Measurements from ENCODE around the gene AGBL5. TPM values are rescaled to one million over a fixed set of nuclear protein-coding genes. Genes with fewer than 3 reads are reported as not detected.

The AGBL5 gene
- polyA plus RNA-seq, 1 donor (not counting 4 experiments of a cell fraction or from before 2014, with no cell fraction given): 25.5 TPM

DNA sequence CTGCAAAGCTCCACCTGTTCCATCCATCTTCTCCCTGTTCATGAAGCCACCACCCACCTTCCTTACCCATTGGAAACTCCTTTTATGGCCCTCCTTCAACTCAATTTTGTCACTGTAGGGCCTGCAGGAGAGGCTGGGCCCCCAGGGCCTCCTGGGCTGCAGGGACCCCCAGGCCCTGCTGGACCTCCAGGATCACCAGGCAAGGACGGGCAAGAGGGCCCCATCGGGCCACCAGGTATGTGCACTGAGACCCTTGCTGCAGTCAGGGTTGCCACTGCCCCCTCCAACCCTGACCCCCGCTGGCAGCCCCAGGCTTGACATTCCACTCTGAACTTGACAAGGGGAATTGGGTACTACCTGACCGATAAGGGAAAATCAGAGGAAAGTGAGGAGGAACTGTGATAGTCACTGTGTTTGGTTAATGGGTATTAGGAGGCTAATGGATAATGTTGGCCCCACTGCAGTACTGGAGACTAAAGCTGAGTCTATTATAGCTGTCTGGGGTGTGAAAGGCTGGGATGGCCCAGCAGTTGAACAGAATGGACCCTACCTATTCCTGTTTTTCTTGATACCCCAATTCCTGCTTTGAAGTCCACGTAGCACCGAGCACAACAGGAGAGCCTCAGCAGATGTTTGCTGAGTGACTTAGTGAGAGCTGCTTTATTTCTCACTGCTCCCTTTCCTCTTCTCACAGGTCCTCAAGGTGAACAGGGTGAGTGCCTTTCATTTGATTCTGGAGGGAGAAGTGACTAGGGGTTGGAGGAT lies 33.0 kb downstream of the AGBL5 start:
- Histone ChIP-seq H3K9ac (ENCODE audit: control insufficient read depth, extremely low read depth, insufficient read depth, low read length) (no peak overlapping the region), H3K27me3 (ENCODE audit: control insufficient read depth, extremely low read depth, insufficient read depth, low read length) (no peaks in the 10 kb centered on the region), H3K79me2 (ENCODE audit: control insufficient read depth, insufficient read depth, low read length) (no peaks in the 10 kb centered on the region), H3K9me3 (ENCODE audit: control insufficient read depth, low read depth, low read length) (no peaks in the 10 kb centered on the region), H3K36me3 (ENCODE audit: control insufficient read depth in 2 of 2, extremely low read depth in 1 of 2, insufficient read depth in 2 of 2, low read length in 2 of 2) (no peaks in the 10 kb centered on the region), H2AFZ (ENCODE audit: control insufficient read depth, low read length) (no peak overlapping the region), H3K4me1 (ENCODE audit: control insufficient read depth, extremely low read depth, insufficient read depth, low read length) (peaks cover 18% of the 10 kb centered on the region), H3K9me1 (ENCODE audit: control insufficient read depth, extremely low read depth, insufficient read depth, low read length) (no peaks in the 10 kb centered on the region), H4K20me1 (ENCODE audit: control insufficient read depth, extremely low read depth, insufficient read depth, low read length) (no peaks in the 10 kb centered on the region), H3K27ac (ENCODE audit: control insufficient read depth, insufficient read depth, low read length) (no peak overlapping the region), H3K4me2 (ENCODE audit: control insufficient read depth, extremely low read depth, insufficient read depth, low read depth, low read length) (no peak overlapping the region), H3K4me3 (ENCODE audit: control insufficient read depth in 2 of 3, extremely low read depth in 1 of 3, insufficient read depth in 2 of 3, low read depth in 1 of 3, low read length in 3 of 3) (no peak overlapping the region)
- TF ChIP-seq EZH2 (IDR thresholded peaks at IDR 0.05; ENCODE audit: low read length): no peak
- TF ChIP-seq, protein P1, sequence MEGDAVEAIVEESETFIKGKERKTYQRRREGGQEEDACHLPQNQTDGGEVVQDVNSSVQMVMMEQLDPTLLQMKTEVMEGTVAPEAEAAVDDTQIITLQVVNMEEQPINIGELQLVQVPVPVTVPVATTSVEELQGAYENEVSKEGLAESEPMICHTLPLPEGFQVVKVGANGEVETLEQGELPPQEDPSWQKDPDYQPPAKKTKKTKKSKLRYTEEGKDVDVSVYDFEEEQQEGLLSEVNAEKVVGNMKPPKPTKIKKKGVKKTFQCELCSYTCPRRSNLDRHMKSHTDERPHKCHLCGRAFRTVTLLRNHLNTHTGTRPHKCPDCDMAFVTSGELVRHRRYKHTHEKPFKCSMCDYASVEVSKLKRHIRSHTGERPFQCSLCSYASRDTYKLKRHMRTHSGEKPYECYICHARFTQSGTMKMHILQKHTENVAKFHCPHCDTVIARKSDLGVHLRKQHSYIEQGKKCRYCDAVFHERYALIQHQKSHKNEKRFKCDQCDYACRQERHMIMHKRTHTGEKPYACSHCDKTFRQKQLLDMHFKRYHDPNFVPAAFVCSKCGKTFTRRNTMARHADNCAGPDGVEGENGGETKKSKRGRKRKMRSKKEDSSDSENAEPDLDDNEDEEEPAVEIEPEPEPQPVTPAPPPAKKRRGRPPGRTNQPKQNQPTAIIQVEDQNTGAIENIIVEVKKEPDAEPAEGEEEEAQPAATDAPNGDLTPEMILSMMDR (optimal IDR thresholded peaks at IDR 0.05 in 1 of 3, IDR thresholded peaks at IDR 0.05 in 1 of 3, conservative IDR thresholded peaks at IDR 0.05 in 1 of 3; ENCODE audit: extremely low read depth in 1 of 3, insufficient read depth in 2 of 3, low read length in 3 of 3): no peak
- no peak for FAIRE-seq
- DNase-seq (ENCODE audit: low read depth, low spot score): no peak
- dilution Hi-C loops (cut with MboI; ENCODE audit: extremely low pct_ligation_motif_present, low sequenced_read_pairs): no loop called here

DNA sequence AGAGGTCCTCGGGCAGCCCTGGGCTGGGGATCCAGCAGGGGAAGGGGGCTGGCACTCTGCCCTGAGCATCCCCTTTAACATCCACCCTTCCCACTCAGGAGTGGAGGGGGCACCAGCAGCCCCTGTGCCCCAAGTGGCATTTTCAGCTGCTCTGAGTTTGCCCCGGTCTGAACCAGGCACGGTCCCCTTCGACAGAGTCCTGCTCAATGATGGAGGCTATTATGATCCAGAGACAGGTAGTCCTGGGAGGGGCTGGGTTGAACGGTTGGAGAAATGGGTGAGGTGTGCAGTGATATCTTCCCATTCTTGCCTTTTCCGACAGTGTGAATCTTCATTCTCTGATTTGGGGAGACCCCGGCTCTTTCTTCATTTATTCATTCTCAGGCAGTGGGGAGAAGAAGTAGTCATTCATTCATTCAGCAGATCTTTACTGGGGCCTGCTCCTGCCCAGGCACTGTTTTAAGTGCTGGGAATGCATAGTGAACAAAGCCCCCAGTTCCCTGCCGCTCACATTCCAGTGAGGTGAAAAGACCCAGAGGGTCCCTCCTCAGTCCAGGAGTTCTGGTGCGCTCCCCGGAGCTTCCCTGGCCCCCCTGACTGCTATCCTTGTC lies 33.7 kb downstream of the AGBL5 start:
- H3K4me3 ChIP-seq (ENCODE audit: control insufficient read depth in 2 of 3, extremely low read depth in 1 of 3, insufficient read depth in 2 of 3, low read depth in 1 of 3, low read length in 3 of 3): peak overlapping the region; percentile 55 to 85 (median 69)
- H3K36me3 ChIP-seq (ENCODE audit: control insufficient read depth in 2 of 2, extremely low read depth in 1 of 2, insufficient read depth in 2 of 2, low read length in 2 of 2): no peaks in the 10 kb centered on the region
- H2AFZ ChIP-seq (ENCODE audit: control insufficient read depth, low read length): peak overlapping the region; percentile 65
- DNase-seq (ENCODE audit: low read depth, low spot score) (no peak), FAIRE-seq (no peak)
- H4K20me1 ChIP-seq (ENCODE audit: control insufficient read depth, extremely low read depth, insufficient read depth, low read length): no peaks in the 10 kb centered on the region
- dilution Hi-C loops (cut with MboI; ENCODE audit: extremely low pct_ligation_motif_present, low sequenced_read_pairs): no loop called here
- peaks cover 18% of the 10 kb centered on the region for H3K4me1 ChIP-seq (ENCODE audit: control insufficient read depth, extremely low read depth, insufficient read depth, low read length)
- H3K27me3 ChIP-seq (ENCODE audit: control insufficient read depth, extremely low read depth, insufficient read depth, low read length): no peaks in the 10 kb centered on the region
- peak overlapping the region; percentile 73 for H3K9ac ChIP-seq (ENCODE audit: control insufficient read depth, extremely low read depth, insufficient read depth, low read length)
- no peaks in the 10 kb centered on the region for H3K79me2 ChIP-seq (ENCODE audit: control insufficient read depth, insufficient read depth, low read length)
- H3K27ac ChIP-seq (ENCODE audit: control insufficient read depth, insufficient read depth, low read length): peak overlapping the region; percentile 2
- H3K9me3 ChIP-seq (ENCODE audit: control insufficient read depth, low read depth, low read length): no peaks in the 10 kb centered on the region
- H3K4me2 ChIP-seq (ENCODE audit: control insufficient read depth, extremely low read depth, insufficient read depth, low read depth, low read length): peak overlapping the region; percentile 79
- no peak for TF ChIP-seq EZH2 (IDR thresholded peaks at IDR 0.05; ENCODE audit: low read length)
- TF ChIP-seq, protein P1 (optimal IDR thresholded peaks at IDR 0.05 in 1 of 3, IDR thresholded peaks at IDR 0.05 in 1 of 3, conservative IDR thresholded peaks at IDR 0.05 in 1 of 3; ENCODE audit: extremely low read depth in 1 of 3, insufficient read depth in 2 of 3, low read length in 3 of 3): no peak
- H3K9me1 ChIP-seq (ENCODE audit: control insufficient read depth, extremely low read depth, insufficient read depth, low read length): no peaks in the 10 kb centered on the region
